GM23338 (cell line): ENCODE data around the gene KRT3.

ENCODE experiments used
- EZH2 ChIP-seq: fragments of 200-600 bp; sonication (generic); IDR thresholded peaks from one replicate; pipeline ENCODE4 v1.8.0; 2017; ENCODE audit warnings: antibody characterized with exemption, mild to moderate bottlenecking, low read depth; ENCODE audit not compliant: unreplicated experiment
- EZH2phosphoT487 ChIP-seq: fragments of 200-600 bp; sonication (generic); IDR thresholded peaks from one replicate; pipeline ENCODE4 v1.8.1; 2018; ENCODE audit warnings: antibody characterized with exemption; ENCODE audit not compliant: unreplicated experiment
- POLR2AphosphoS5 ChIP-seq: IDR thresholded peaks from 2 replicates; pipeline ENCODE4 v1.6.1; 2016; ENCODE audit warnings: antibody characterized with exemption, low read depth
- STAT1 ChIP-seq: IDR thresholded peaks from one replicate; pipeline ENCODE4 v1.6.1; 2016; ENCODE audit warnings: antibody characterized with exemption; ENCODE audit not compliant: unreplicated experiment
- ZNF114 ChIP-seq: fragments of 250-450 bp; sonication (Bioruptor Pico); IDR thresholded peaks from 2 replicates; pipeline ENCODE4 v1.5.0; 2020; ENCODE audit warnings: mild to moderate bottlenecking, moderate library complexity
- ZNF331 ChIP-seq: fragments of 250-450 bp; sonication (Bioruptor Pico); IDR thresholded peaks from 2 replicates; pipeline ENCODE4 v1.5.0; 2020; ENCODE audit warnings: low read depth, mild to moderate bottlenecking, moderate library complexity
- TF ChIP-seq, protein P1 (sequence below), 2 experiments: fragments of 200-600 bp in 1 of 2; sonication (generic) in 1 of 2; conservative IDR thresholded peaks; 2 replicates each; pipeline versions ENCODE4 v1.5.1 to v1.6.1; 2016 to 2017; ENCODE audit warnings: antibody characterized with exemption in 2 of 2, low read depth in 2 of 2, mild to moderate bottlenecking in 2 of 2, moderate library complexity in 1 of 2
- TF ChIP-seq, protein P2 (sequence below): IDR thresholded peaks from one replicate; pipeline ENCODE4 v1.6.1; 2018; ENCODE audit warnings: antibody characterized with exemption; ENCODE audit not compliant: unreplicated experiment

GRCh38 chr12:52815161-52815560, 19.2 kb upstream of the KRT3 start:
- TF ChIP-seq ZNF331 (CRISPR knock-in tag) (no peak), POLR2AphosphoS5 (no peak), EZH2 (no peak), STAT1 (no peak), ZNF114 (CRISPR knock-in tag) (no peak), EZH2phosphoT487 (no peak)
- TF ChIP-seq, protein P1, sequence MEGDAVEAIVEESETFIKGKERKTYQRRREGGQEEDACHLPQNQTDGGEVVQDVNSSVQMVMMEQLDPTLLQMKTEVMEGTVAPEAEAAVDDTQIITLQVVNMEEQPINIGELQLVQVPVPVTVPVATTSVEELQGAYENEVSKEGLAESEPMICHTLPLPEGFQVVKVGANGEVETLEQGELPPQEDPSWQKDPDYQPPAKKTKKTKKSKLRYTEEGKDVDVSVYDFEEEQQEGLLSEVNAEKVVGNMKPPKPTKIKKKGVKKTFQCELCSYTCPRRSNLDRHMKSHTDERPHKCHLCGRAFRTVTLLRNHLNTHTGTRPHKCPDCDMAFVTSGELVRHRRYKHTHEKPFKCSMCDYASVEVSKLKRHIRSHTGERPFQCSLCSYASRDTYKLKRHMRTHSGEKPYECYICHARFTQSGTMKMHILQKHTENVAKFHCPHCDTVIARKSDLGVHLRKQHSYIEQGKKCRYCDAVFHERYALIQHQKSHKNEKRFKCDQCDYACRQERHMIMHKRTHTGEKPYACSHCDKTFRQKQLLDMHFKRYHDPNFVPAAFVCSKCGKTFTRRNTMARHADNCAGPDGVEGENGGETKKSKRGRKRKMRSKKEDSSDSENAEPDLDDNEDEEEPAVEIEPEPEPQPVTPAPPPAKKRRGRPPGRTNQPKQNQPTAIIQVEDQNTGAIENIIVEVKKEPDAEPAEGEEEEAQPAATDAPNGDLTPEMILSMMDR (conservative IDR thresholded peaks at IDR 0.05; ENCODE audit: low read depth in 2 of 2): no peak
- TF ChIP-seq, protein P2, sequence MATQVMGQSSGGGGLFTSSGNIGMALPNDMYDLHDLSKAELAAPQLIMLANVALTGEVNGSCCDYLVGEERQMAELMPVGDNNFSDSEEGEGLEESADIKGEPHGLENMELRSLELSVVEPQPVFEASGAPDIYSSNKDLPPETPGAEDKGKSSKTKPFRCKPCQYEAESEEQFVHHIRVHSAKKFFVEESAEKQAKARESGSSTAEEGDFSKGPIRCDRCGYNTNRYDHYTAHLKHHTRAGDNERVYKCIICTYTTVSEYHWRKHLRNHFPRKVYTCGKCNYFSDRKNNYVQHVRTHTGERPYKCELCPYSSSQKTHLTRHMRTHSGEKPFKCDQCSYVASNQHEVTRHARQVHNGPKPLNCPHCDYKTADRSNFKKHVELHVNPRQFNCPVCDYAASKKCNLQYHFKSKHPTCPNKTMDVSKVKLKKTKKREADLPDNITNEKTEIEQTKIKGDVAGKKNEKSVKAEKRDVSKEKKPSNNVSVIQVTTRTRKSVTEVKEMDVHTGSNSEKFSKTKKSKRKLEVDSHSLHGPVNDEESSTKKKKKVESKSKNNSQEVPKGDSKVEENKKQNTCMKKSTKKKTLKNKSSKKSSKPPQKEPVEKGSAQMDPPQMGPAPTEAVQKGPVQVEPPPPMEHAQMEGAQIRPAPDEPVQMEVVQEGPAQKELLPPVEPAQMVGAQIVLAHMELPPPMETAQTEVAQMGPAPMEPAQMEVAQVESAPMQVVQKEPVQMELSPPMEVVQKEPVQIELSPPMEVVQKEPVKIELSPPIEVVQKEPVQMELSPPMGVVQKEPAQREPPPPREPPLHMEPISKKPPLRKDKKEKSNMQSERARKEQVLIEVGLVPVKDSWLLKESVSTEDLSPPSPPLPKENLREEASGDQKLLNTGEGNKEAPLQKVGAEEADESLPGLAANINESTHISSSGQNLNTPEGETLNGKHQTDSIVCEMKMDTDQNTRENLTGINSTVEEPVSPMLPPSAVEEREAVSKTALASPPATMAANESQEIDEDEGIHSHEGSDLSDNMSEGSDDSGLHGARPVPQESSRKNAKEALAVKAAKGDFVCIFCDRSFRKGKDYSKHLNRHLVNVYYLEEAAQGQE: no peak
